HG03558 (cell line): Measurements from ENCODE around the gene CSMD2.

ENCODE experiments used
- ATAC-seq: cut with Tn5 transposase; IDR thresholded peaks from one replicate; pipeline ENCODE4 v1.9.1; 2021; ENCODE audit warnings: moderate number of reproducible peaks; ENCODE audit not compliant: unreplicated experiment; ENCODE audit errors: extremely low read depth

Gene CSMD2

DNA sequence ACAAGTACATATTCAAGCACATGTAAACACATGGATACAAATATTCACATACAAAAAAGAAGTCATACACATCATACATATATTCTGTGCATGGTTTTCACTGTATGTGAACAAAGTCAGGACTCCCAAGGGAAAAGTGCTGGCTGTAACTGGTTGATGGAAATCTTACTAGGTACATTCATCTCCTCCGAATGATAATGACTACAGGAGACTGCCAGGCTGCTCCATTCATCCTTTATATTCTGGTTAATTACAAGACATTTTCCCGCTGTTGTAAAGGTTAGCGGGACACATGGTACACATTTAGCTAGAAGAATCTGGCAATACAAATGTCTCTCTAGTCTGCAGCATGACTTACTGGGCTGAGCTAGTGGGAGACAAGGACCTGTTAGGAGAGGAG, 327.4 kb downstream of the CSMD2 start:
- ATAC-seq = no peak

DNA sequence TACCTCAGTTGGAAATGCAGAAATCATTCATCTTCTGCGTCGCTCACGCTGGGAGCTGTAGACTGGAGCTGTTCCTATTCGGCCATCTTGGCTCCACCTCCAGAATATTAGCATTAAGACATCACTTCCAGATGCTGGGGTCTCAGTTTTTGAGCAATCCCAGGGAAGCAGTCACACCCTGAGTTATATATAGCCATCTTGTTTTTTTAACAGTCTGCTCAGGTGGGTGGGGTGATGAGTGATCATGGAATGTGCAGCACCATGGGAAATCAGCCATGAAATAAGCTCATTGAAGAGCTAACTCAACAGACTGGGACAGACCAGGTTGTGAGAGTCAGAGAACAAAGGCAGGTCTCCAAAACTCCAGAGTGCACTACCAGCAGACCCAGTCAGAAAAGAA, 328.1 kb downstream of the CSMD2 start:
- no peak for ATAC-seq

DNA sequence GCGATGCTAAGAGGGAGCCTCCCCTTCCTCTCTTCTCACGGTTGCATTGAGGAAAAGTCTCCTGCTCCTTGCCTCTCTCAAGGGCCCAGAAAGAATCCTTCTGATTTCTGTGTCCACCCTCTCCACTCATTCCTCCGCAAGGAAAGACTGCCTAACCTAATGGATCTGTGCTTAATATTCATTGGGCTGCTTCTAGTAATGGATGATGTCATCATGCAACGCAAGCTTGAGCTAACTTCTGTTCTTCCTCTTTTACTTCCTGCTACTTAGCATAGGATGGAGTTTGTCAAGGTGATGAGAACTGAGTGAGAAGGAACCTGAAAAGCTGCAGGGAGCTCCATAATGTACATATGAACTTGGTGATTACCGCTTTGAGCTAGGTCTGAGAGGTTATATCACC, 336.4 kb downstream of the CSMD2 start:
- ATAC-seq = no peak

DNA sequence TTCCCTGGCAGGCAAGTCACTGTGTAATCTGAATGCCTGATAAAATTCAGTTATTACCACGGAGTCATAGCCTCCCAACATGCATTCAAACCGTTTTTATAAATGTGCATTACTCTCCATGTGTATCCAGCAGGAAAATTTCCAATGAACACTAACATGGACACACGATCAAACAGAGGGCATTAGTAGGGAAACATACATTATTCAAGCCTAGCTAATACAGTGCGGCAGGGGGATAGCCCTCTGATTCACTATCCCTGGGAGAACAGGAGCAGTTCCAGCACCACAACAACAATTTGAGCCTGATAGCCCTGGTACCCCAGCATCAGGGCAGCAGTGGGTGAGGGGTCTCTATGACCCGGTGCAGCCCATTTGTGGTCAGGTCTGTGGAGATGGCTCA, 337.0 kb downstream of the CSMD2 start:
- no peak for ATAC-seq

DNA sequence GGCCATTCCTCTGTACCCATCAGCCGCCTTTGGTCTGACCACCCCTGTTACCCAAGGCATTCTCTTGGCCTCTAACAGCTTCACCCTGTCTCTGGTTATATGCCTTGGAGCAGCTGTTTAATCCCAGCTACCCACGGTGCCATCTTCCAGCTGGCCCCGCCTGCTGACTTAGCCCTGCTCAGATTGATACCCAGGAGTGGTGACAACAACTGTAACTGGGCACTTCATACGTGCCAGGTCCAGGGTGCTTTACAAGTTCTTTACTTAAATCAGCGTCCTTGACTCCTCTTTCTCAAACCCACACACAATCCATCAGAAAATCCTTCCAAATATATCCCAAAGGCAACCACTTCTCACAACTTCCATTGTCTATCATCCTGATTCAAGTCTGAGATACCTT, 338.3 kb downstream of the CSMD2 start:
- no peak for ATAC-seq

DNA sequence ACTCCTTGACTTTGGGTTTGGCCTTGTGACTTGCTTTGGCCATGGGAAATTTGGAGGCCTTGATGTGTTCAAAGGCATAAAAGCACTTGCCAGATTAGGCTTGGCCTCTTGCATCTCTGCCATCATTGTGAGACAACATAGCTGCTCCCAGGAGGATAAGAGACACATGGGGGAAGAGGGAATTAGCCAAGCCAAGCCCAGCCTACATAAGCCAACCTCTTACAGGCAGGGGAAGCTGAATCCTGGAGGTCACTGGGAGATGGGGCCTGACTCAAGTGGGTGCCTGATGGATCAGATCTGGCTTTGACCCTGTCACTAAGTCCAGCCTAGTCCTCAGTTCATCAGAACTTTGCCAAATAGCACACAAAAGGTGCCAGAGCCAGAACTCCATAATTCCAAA, 338.7 kb downstream of the CSMD2 start:
- ATAC-seq = no peak

DNA sequence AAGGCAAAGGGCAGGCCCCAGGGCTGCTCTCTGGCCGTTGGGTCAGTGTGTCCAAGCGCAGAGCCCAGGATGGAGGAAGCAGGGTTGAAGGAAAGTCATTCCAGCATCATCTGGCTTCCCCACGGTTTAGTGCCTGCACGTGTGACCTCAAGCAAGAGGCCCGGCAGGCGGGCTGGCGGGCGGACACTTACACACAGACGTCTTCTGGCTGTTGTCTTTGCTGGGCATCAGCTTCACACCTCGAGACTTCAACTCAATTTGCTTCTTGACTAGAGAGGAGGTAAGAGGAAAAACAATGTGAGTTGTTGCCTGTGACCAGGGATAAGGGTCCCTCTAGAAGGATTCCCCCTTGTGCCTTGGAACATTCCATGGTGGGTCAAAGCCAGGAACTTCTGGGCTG, 339.5 kb downstream of the CSMD2 start:
- ATAC-seq = no peak

DNA sequence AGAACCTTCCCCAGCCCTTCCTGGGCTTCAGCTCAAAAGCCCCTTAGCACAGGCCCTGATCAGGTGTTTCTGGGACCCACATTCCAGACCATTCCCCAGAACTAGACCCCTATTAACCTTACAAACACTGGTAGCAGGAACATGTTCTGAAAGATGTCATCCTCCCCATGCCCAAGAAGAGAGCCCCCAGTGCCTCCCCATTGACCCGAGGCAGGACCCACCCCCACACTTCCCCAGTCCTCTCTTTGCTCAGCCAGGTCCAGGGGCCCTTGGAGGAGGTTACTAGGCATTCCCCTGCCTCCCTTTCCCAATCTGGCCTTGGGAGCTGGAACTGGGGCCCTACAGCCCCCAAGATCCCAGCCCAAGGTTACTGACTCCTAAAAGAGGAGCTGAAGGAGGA, 340.1 kb downstream of the CSMD2 start:
- ATAC-seq = no peak

DNA sequence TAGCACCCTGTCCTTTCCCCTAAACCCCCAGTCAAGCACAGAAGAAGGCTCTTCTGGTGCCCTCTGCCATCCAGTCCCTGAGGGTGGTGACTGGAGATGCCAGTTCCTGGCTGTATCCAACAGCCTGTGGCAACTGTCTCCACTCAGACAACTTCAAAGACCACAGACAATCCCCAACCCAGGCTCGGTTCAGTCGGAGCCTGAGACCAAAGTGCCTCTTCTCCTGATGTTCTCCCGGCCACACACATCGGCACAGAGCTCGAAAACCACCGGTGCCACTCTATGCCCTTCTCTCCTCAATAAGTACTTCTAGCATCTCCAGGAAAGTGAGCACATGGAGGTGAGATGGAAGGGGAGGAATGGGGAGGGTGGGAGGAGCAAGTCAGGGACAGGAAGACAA, 340.7 kb downstream of the CSMD2 start:
- no peak for ATAC-seq

DNA sequence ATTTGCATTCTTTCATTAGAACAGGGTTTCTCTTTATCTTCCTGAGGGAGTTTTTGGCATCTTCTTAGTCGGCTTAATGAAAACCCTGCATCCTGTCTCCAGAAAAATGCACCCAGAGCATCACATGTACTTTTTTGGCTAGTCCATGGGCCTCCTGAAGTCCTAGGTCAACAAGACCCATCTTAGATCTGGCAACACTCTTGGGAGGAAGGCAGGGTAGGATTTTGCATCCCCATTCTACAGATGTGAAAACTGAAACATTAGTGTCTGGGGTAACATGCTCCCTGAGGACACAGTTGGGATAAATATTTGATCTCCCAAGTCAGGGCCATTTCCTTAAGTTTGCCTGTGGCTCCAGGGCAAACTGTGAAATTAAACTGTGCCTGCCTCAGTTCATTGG, 341.2 kb downstream of the CSMD2 start:
- ATAC-seq = no peak

DNA sequence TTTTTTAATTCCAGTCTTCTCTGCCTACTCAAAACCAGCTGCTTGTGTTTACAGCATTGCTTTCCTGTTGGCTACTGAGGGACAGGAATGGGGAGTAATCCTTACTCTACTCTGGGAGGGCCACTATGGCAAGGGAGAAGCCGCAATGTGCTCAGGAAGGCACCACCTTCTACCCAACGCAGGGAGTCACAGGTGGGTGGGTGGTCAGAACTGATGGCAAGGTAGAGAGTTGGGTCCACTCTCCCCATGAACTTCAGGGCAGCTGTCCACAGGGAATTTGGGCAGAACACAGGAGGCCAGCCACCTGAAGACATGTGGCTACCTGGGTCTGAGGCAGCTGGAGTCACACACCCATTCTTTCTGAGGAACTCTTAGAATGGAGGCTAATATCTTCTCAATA, 341.6 kb downstream of the CSMD2 start:
- ATAC-seq = no peak

DNA sequence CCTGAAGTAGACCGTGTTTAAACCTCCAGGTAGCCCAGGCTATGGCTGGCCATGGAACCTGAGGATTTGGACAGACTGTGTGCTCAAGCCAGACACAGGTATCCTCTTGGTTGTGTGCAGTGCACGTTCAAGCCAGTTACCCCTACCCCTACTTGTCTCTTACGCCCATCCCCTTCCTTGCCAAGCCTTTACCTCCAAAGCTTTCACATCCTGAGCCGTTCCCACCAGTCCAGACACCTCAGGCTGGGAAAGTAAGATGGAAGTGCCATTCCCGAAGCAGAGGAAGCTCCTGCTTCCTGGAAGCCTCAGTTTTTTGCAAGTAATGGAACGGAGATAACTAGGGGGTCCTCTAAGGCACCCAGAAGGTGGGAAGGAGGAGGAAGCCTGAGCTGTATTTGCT, 342.6 kb downstream of the CSMD2 start:
- no peak for ATAC-seq

DNA sequence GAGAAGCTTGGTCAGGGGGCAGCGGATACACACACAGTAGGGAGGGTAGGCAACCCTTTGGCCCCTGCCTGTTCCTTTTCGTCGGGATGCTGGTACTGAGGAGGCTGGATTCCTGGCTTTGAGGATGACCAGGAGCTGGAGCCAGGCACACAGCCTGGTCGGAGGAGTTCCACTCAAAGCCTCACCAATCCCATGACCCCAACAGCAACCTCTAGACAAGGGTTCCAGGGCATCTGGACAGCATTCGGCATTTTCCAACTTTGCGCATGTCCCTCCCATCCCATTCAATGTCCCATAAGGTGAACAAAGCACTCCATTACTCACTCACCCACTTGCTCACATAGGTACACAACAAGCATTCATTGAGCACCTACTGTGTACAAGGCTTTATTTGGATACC, 343.7 kb downstream of the CSMD2 start:
- ATAC-seq = no peak

DNA sequence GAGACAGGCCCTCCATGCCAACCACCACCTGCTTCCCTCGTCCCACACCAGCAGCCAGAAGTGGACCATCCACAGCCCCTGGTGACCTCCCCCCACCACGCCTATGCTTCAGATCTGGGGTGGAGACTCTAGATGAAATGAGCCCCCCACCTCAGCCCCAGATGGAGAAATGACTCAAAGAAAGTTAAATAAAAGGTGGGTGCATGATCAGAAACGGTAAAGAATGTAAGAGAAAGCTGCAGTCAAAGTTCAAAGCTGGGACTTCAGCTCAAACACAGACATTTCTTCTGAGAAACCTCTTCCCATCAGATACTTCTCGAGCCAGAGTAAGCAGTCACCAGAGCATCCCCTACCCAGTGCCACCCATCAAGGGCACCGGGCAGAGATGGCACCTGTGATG, 344.2 kb downstream of the CSMD2 start:
- ATAC-seq = no peak

DNA sequence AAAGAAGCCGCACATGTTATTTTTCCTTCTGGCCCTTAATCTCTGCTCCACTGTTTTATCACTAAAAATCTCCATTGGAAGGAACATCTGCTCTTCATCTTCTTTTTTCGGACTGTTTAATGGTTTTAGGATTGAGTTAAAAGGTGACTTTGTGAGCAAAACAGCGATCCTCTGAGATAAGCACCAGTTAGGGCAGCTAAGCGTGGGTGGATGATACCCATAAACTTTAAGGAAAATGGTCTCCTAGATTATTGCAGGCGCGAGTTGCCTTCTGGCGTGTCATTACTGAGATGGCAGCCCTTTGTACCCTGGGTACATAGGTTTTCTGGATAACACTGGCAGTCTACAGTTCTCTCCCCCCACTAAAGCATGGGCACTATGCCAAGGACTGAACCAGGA, 345.1 kb downstream of the CSMD2 start:
- ATAC-seq = no peak

DNA sequence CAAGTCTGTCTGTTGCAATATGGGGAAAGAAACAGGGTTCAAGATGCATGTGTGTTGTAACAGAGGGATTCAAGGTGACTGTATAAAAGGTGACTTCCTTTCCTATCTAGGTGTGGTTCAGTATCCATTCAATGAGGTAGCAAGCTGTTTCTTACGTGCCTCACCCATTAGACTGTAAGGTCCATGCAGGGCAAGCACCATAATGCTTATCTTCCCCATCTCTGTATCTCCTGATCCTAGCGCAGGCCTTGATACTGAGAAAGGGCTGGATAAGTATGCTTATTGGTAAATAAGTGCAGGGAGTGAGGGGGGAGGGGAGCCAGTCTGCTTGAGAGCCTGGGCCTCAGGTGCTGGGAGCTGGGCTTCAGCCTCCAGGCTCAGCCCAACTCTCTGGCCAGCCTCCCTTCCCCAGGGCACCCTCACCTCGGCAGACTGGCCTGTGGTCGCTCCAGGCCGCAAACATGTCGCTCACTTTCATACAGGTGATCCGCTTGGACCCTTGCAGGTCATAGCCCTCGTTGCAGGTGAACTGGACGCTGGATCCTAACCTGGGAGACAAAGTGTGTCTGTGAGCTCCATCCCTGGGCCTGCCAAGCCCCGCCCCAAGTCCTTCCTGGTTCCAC, 345.6 kb downstream of the CSMD2 start:
- ATAC-seq = no peak

DNA sequence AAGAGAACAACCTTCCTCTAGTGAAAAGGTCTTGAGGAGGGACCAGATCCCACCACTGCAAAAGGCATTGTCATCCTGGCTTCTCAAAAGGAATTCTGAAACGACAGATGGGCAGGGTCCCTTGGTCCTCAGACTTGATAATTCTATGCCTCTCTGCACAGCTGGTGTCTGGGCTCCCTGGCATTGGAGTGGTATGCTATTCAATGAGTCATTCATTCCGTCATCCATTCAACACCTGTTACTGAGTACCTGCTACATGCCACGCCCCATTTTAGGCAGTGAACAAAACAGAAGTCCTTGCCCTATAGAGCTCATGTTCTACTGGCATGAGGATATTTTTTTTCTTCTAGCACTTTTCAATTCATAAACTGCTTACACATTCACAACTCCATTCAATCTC, 347.0 kb downstream of the CSMD2 start:
- no peak for ATAC-seq

DNA sequence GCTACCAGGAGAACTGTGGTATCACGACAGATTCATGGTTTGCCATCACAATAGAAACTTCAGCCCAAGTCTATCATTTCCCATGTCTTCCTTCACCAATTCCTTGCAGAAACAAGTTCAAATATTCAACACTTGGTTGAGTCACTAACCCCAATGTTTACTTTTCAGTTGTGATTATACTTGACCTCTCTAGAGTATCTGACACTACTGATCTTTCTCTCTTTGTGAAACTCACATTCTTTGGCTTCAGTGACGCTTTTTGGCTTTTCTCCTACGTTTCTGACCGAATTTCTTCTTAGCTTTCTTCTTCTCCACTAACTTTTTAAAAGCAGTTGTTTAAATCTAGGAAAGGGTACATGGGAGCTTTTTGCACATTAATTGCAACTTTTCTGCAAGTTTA, 350.0 kb downstream of the CSMD2 start:
- no peak for ATAC-seq

DNA sequence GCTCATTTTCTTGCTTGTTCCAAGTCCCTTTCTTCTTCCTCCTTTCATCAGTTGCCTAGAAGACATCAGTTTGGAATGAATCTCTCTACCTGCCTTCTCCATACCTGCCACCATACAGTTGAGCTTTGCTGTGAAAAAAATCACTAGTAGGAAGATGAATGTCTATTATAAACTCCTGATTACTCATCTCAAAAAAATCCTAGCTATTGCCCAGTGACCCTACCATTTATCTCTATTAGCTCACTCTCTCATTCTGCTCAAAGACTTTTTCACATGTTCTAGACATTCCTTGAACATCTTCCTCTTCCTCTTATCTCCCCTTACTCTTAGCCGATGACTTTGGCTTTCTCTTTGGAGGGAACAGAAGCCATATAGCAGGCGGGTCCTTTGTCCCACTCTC, 350.9 kb downstream of the CSMD2 start:
- no peak for ATAC-seq

DNA sequence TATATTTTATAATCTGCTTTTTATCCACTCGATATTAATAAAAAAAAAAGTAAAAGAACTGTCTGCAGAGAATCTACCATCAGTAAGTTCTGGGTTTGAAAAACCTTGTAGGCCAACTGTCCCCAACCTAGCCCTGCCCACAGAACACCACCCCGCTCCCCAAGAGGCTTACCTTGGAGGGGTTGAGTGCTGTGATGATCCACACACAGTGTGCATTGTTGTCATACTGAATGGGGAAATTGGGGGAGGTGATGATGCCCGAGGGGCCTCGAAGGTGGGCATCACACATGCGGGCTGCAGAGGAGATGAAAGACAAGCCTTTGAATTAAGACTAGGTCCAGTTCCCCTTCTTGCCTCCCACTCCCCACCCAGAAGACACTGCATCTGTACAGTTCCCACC, 354.5 kb downstream of the CSMD2 start:
- ATAC-seq = no peak

DNA sequence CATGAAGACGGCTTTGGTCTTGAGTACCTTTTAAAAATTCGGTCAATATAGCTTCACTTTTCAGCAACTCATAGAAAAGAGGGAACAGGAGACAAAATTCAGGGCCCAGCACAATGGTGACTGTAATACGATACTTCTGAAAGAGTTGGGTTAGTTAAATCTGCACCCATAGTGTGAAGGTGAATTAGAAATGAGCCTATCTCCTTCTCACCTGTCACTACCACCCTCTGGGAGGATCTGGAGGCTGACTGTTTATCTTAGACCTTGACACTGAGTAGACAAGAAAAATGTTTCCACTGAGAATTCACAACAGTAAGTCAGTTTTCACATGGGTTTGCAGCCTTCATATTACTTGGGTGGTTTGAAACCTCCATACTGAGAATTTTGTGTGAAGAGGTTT, 359.0 kb downstream of the CSMD2 start:
- no peak for ATAC-seq

DNA sequence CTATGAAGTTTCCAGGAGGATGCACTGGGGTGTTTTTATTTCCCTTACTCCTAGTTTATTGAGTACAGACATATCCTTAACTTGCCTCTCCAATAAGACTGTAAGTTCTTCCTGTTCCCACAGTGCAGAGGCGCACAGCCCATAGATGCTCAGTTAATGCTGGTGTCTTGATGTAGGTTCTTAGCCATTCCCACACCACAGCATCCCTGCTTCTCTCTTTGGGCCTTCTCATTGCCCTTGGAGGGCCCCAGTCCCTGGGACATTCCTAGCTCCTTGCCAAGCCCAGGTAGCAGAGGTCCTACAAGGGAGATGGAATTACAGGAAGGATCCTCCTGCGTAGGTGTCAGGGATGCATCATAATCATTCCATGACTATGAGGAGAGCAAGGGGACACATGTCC, 362.8 kb downstream of the CSMD2 start:
- ATAC-seq = no peak

DNA sequence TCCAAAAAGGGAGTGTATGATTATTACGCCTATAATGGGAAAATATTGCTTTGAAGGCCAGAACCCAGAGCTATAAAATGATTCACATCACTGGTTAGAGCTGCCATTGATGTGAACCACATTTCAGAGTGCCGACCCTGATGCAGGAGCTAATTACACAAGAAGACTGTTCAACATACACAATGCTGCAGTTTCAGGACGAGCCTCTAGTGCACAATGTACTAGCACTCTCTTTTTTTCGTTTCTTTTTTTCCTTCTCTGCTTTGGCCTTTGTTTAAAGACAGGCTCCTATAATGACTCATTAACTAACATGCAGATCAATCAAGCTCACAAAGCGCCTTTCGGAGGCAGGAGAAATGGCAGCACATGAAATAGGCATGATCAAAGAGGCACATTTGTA, 367.2 kb downstream of the CSMD2 start:
- no peak for ATAC-seq
